GM19395 (cell line): ENCODE measurements around the gene MACF1.
"Not testable (repeated sequence)": the region's sequence is repeated elsewhere in the genome, so short reads cannot be mapped to it uniquely, and the experiment has no call there.

ENCODE experiments used
- ATAC-seq: cut with Tn5 transposase; IDR thresholded peaks from one replicate; pipeline ENCODE4 v1.9.1; 2021; ENCODE audit warnings: mild to moderate bottlenecking, moderate library complexity; ENCODE audit not compliant: unreplicated experiment

Gene MACF1

DNA sequence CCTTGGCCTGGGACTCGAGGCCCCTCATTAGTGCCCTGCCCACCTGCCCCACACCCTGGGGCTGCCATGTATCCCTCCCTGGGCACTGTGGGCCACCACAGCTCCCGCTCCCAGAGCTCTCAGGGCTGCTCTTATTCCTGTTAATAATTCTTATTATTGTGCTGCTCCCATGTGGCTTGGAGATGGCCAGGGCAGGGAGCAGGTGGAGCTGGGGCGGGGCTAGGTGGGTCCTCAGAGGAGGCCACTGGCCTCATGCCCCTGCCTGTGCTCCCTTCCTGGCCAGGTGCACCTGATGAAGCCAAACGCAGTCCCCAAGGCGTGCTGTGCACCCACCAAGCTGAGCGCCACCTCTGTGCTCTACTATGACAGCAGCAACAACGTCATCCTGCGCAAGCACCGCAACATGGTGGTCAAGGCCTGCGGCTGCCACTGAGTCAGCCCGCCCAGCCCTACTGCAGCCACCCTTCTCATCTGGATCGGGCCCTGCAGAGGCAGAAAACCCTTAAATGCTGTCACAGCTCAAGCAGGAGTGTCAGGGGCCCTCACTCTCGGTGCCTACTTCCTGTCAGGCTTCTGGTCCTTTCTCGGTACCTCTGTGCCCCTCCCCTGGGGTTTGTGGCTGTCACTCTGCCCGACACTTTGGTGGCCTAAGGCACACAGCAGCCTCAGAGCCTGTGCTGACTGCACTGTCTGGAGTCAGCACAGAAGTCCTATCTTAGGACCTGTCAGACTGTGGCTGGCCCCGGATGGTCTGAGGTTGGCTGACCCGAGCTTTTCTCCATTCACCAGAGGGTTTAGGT lies 321.1 kb downstream of the MACF1 start:
- ATAC-seq: peak; percentile 96

DNA sequence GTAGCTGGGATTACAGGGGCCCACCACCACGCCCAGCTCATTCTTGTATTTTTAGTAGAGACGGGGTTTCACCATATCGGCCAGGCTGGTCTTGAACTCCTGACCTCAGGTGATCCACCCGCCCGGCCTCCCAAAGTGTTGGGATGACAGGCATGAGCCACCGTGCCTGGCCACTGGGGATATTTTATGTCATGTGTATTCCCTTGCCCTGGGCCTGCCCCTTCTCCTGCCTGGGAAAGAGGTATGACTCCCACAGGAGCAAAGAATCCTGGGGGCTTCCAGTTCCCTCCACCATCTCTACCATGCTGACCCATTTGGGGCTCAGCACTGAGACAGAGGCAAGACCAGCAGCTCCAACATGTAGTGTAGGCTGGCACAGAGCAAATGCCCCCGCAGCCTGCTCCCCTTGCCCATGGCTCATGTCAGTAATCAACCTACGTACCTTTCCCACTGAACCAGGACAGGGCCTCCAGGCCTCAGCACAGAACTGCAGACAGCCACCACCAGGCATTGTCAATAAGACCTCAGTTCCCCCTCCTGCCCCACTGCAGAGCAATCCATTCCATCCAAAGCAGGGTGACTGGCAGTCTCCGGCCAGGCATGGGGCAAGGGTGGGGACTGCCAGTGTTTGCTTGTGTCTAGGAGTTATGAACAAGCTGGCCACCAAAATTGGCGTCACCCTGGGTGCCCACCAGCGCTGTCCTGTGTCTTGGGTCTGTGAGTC lies 322.1 kb downstream of the MACF1 start:
- no peak for ATAC-seq

- ATAC-seq: not testable (repeated sequence)
Measured at GRCh38 chr1:39527190-39527579, 322.7 kb downstream of the MACF1 start.

DNA sequence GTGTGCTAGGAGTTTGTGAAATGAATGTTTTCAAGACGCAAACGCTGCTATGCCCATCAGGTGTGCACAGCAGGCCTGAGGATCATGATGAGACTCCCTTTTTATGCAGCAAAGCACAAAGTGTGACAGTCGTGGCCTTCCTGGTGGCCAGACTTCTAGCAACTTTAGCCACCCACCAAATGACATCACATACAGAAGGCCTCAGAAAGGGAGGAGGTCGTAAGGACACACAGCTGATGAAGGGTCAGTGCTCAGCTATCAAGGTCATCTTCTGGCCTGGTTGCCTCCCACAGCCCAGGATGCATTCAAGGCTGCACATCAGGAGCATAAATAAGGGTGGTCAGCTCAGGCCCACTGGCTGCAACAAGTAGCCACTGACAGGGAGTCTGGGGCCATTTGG lies 323.6 kb downstream of the MACF1 start:
- no peak for ATAC-seq

DNA sequence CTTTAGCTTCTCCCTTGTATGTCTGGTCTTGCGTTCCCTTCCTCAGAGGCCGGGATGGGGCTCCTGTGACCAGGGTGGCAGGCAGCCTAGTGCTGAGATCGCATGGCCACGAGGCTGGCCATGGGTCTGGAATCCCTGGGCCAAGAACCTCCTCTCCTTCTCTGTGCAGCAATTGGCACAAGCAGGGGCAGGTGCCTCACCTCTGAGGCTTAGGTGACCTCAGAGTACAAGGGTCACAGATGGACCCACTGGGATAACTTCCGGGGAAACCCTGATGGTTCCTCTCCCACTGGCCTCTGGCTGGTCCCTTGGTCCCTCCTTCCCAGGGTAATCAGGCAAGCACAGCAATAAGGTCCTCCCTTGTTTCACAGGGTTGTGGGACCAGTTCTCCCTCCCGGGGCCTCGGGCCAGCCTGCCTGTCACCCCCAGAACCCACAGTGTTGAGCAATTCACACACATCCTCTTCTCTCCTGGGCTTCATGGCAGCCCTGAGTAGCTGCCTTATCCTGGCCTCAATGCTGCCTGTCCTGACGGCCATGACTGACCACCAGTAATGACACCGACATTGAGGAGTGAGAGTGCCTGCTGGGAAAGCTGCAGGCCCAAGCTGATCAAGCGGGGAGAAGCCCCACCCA lies 325.5 kb downstream of the MACF1 start:
- no peak for ATAC-seq

GRCh38 chr1:39531526-39531925 lies 327.0 kb downstream of the MACF1 start:
- ATAC-seq: no peak

DNA sequence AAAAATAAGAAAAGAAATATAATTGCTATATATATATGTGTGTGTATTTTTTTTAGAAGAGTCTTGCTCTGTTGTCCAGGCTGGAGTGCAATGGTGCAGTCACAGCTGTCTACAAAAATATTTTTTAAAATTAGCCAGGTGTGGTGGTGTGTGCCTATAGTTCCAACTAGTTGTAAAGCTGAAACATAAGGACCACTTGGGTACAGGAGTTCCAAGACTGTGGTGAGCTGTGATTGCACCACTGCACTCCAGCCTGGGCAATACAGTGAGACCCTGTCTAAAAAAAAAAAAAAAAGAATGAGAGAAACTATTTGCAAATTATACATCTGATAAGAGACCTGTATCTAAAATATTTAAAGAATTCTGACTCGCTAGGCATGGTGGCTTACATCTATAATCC lies 328.9 kb downstream of the MACF1 start:
- no peak for ATAC-seq
